ENCODE results near the gene NAXD. TPM values are rescaled to one million over a fixed set of nuclear protein-coding genes. Genes with fewer than 3 reads are reported as not detected.

NAXD gene
- total RNA-seq, 2 donors from 2014 or later, result 17.7 to 22.9 TPM

DNA sequence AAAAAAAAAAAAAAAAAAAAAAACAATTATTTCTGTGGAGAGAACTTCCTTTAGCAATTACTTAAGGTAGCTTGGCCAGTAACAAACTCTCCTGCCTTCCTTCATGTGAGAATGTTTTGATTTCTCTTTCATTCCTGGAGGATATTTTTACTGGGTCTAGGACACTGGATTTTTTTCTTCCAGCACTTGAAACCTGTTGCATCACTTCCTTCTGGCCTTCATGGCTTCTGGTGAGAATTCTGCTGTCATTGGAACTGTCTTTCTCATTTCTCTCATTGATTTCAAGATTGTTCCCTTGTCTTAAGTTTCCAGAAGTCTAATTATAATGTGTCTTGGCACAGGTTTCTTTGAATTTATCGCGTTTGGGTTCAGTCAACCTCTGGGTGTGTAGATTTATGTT, 34.5 kb upstream of the NAXD start:
- no peaks in the 10 kb centered on the region for H3K36me3 Mint-ChIP-seq (ENCODE audit: low read depth)
- H3K27ac Mint-ChIP-seq, result no peak overlapping the region
- peaks cover 5% of the 10 kb centered on the region for H3K4me1 Mint-ChIP-seq
- H3K4me3 Mint-ChIP-seq, result no peak overlapping the region
- H3K27me3 Mint-ChIP-seq, result peaks cover 66% of the 10 kb centered on the region
- no peak for DNase-seq
- H3K9me3 ChIP-seq (ENCODE audit: control insufficient read depth, low read length, poor library complexity, severe bottlenecking), result no peaks in the 10 kb centered on the region
- no peak for ATAC-seq

DNA sequence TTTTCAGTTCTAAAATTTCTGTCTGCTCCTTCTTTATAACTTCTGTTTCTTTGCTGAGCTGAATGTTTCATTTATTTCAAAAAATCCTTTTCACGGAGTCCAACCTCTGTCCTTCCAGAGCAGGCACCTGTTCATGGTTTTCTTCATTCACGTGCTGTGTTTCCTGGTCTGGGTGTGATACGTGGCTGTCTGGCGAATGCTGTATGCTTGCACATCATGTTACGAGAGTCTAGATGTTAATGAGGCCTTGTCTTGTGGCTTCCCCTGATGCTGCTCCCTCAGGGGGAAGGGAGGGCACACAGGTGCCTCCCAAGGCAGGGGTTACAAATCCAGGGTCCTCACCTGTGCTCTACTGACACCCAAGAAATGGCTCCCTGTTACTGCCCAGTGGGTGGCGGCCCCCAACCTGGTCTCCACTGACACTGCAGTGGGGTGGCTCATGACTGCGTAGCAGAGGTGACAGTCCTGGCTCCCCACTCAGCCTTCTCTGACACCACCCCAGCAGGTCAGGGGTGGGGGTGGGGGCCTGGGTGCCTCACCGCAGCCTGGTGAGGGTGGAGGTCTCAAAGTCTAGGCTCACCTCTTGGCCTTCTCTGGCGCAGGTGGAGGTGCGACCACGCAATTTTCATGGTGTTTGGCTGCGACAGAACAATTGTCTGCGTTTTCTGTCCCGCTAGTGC, 33.7 kb upstream of the NAXD start:
- Mint-ChIP-seq H3K36me3 (ENCODE audit: low read depth) (no peaks in the 10 kb centered on the region), H3K4me3 (no peak overlapping the region), H3K27me3 (peaks cover 67% of the 10 kb centered on the region), H3K4me1 (peaks cover 2% of the 10 kb centered on the region), H3K27ac (no peak overlapping the region)
- H3K9me3 ChIP-seq (ENCODE audit: control insufficient read depth, low read length, poor library complexity, severe bottlenecking), result no peaks in the 10 kb centered on the region
- DNase-seq (no peak), ATAC-seq (no peak)

DNA sequence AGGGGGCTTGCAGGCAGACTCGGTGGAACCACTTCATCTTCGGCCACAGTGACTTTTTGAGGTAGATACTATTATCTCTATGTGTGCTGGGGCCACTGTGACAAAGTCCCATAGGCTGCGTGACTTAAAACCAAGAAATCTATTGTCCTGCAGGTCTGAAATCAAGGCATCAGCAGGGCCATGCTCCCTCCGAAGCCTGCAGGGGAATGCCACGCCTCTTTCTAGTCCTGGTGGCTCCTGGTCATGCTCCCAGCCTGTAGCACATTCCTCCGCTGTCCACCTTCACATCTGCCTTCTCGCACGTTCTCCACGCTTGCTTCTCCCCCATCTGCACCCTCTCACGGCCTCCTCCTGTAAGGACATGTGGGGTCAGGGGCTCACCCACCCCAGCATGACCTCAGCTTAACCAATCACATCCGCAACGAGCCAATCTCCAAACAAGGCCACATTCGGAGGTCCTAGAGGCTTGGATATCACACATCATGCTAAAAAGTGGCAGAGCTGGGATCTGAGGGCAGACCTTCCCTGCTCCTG, 32.9 kb upstream of the NAXD start:
- Mint-ChIP-seq H3K36me3 (ENCODE audit: low read depth) (no peaks in the 10 kb centered on the region), H3K27me3 (peaks cover 62% of the 10 kb centered on the region), H3K4me3 (no peak overlapping the region), H3K4me1 (peaks cover 2% of the 10 kb centered on the region), H3K27ac (no peak overlapping the region)
- H3K9me3 ChIP-seq (ENCODE audit: control insufficient read depth, low read length, poor library complexity, severe bottlenecking), result no peaks in the 10 kb centered on the region
- ATAC-seq (no peak), DNase-seq (no peak)

DNA sequence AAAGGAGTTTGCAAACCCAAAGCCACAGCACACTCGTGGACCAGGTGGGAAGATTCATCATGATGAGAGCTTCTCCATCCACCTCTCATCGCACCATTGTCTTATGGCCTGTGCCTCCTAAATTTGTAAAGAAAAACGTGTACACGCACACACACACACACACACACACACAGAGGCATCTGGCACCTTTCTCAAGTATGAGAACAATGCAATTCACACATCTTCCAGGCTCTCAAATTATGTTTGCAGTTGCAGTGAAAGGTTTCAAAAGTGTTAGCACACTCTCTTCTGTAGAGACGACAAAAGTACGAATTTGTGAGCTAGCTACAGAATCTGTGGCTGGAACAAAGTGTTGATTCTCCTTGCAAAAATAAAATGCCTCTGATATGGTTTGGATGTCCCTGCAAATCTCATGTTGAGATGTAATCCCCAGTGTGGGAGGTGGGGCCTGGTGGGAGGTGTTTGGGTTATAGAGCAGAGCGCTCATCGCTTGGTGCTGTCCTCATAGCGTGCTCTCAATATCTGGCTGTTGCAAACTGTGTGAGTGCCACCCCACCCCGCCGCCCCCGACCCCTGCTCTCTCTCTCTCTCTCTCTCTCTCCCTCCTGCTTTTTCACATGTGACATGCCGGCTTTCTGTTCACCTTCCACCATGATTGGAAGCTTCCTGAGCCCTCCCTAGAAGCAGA, 32.0 kb upstream of the NAXD start:
- H3K27ac Mint-ChIP-seq, result no peak overlapping the region
- no peaks in the 10 kb centered on the region for H3K9me3 ChIP-seq (ENCODE audit: control insufficient read depth, low read length, poor library complexity, severe bottlenecking)
- no peak for DNase-seq
- H3K27me3 Mint-ChIP-seq, result peaks cover 58% of the 10 kb centered on the region
- no peak overlapping the region for H3K4me3 Mint-ChIP-seq
- peaks cover 2% of the 10 kb centered on the region for H3K4me1 Mint-ChIP-seq
- no peak for ATAC-seq
- H3K36me3 Mint-ChIP-seq (ENCODE audit: low read depth), result no peaks in the 10 kb centered on the region

DNA sequence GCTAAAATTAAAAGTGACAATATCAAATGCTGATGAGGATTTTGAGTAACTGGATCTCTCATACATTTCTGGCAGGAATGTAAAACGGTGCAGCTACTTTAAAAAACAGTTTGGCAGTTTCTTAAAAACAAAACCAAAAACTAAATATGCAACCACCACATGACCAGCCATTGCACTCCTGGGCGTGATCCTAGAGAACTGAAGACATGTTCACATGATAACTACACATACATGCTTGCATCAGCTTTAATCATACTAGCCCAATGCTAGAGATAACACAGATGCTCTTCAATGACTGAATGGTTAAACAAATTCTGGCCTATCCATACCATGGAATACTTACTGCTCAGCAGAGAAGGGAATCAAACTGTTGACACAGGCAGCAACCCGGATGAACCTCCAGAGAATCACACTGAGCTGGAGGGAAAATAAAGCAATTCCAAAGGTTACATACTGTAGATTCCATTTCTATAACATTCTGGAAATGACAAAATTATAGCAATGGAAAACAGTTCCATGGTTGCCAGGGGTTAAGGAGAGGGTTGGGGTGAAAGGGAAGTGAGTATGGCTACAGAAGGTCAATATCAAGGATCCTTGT, 25.5 kb upstream of the NAXD start:
- Mint-ChIP-seq H3K4me3 (no peak overlapping the region), H3K27ac (no peak overlapping the region), H3K27me3 (peaks cover 21% of the 10 kb centered on the region), H3K4me1 (peaks cover 2% of the 10 kb centered on the region), H3K36me3 (ENCODE audit: low read depth) (no peaks in the 10 kb centered on the region)
- no peak for DNase-seq
- H3K9me3 ChIP-seq (ENCODE audit: control insufficient read depth, low read length, poor library complexity, severe bottlenecking), result no peaks in the 10 kb centered on the region
- ATAC-seq, result no peak

DNA sequence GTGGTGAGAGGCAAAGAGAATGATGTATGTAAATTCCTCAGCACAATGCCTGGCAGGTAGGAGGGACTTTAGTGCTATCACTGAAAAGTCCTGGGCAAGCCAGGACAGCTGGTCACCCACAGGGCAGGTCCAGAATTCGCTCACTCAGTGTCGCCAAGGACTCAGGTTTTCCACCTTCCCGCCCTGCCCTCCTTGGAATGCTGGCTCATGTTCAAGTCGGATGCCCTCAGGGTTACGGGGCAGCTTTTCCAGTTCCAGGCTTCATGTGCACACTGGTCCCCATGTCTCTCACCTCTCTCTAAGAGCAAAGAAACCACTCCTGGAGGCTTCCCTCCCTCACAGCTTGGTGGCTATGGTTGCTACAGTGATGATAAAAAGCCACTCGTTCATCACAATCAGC, 24.8 kb upstream of the NAXD start:
- Mint-ChIP-seq H3K36me3 (ENCODE audit: low read depth) (no peaks in the 10 kb centered on the region), H3K27me3 (peaks cover 14% of the 10 kb centered on the region), H3K27ac (no peak overlapping the region), H3K4me3 (no peak overlapping the region), H3K4me1 (peaks cover 2% of the 10 kb centered on the region)
- ATAC-seq, result no peak
- no peaks in the 10 kb centered on the region for H3K9me3 ChIP-seq (ENCODE audit: control insufficient read depth, low read length, poor library complexity, severe bottlenecking)
- DNase-seq, result no peak

DNA sequence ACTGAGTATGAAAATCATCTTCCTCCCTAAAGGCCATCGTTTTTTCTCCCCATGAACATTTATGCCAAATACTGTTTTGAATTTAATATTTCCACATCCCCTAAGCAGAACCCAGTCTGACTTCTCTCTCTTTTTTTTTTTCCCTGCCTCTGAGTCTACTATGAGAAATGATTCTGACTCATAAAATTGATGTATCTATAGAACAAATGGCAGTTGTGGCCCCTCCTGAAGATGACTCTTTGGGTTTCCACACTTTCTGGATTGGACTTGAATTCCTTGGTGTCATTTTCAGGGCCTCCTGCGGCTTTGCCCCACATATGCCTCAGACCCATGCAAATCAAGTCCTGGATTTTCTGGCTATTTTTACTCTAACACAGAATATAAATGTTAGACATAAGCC, 22.7 kb upstream of the NAXD start:
- Mint-ChIP-seq H3K27ac (no peak overlapping the region), H3K36me3 (ENCODE audit: low read depth) (no peaks in the 10 kb centered on the region), H3K4me3 (no peak overlapping the region), H3K4me1 (peaks cover 2% of the 10 kb centered on the region), H3K27me3 (peaks cover 10% of the 10 kb centered on the region)
- no peak for DNase-seq
- no peaks in the 10 kb centered on the region for H3K9me3 ChIP-seq (ENCODE audit: control insufficient read depth, low read length, poor library complexity, severe bottlenecking)
- ATAC-seq, result no peak

DNA sequence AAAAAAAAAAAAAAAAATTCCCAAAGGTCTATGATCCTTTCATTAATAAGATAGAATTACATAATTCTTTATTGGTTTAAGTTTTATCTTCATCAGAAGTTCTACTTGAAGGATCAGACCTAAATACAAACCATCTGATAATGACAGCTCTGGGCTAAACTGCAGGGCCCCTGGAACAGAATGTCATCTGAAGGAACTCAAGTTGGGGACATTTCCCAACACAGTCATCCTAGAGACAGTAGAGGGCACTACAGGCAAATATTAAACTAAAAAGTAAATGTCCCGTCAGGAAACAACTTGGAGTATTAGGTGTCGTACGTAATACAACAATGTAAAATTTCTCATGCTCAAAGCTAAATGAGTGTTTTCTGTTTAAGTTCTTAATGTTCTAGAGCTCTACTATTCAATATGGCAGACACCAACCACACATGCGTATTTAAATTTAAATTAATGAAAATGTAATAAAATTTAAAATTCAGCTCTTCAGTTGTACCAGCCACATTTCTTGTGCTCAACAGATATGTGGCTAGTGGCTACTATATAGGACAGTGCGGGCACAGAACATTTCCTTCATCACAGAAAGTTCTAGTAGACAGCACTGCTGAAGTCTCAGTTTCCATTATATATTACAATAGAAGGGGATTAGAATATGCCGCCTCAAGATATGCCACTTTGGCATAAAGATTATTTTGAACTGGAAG, 21.8 kb upstream of the NAXD start:
- no peak for DNase-seq
- no peaks in the 10 kb centered on the region for H3K36me3 Mint-ChIP-seq (ENCODE audit: low read depth)
- no peak overlapping the region for H3K27ac Mint-ChIP-seq
- H3K9me3 ChIP-seq (ENCODE audit: control insufficient read depth, low read length, poor library complexity, severe bottlenecking), result no peaks in the 10 kb centered on the region
- no peak overlapping the region for H3K4me3 Mint-ChIP-seq
- peaks cover 10% of the 10 kb centered on the region for H3K27me3 Mint-ChIP-seq
- ATAC-seq, result peak; percentile 75
- peaks cover 2% of the 10 kb centered on the region for H3K4me1 Mint-ChIP-seq

DNA sequence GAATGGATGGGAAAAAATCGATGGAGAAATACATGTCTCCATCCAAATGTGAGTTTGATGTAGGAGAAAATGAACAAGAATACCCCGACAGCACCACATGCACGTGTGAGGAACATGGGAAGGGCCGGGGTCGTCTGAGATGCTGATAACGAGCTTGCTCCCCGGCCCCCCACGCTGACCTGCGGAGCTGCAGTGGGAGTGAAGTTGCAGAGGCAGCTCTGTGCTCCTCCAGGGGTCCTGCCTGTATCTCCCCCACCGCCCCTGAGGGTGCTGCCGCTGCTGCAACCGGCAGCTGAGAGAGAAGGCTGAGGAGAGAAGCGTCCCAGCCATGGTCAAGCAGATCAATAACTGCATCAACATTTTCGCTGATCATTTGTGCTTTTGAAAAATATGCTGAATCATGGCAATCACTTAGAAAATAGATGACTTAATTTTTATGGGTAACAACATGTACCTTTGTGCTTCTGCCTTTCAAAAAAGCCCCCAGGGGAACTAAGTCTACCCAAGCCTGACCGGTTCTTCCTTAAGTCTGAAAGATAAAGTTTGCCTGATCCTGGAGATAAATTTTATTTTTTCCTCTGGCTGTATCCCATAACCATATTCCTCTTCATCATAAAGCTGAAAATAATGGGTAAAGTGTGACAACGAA, 18.2 kb upstream of the NAXD start:
- no peak for ATAC-seq
- DNase-seq, result no peak
- Mint-ChIP-seq H3K36me3 (ENCODE audit: low read depth) (no peaks in the 10 kb centered on the region), H3K27me3 (peaks cover 16% of the 10 kb centered on the region), H3K4me3 (no peak overlapping the region), H3K4me1 (peaks cover 2% of the 10 kb centered on the region), H3K27ac (no peak overlapping the region)
- no peaks in the 10 kb centered on the region for H3K9me3 ChIP-seq (ENCODE audit: control insufficient read depth, low read length, poor library complexity, severe bottlenecking)

DNA sequence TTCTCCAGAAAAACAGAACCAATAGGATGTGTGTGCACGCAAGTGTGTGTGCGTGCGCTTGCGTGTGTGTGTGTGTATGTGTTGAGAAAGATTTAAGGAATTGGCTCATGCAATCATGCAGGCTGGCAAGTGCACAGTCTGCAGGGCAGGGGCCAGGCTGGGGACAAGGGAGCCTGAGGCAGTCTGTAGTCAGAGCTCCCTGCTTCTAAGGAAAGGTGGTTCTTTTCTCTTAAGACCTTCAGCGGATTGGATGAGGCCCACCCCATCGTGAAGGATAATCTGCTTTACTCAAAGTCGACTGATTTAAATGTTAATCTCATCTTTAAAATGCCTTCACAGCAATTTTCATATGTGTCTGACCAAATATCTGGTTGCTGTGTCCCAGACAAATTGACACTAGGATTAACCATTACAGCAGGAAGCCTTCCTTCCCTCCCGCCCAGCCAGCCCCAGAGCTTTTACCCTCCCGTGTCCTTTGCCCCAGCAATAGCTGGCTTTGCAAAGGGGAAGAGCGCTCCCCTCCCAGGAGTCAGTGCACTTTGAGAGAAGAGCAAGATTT, 15.0 kb upstream of the NAXD start:
- no peak for ATAC-seq
- H3K27me3 Mint-ChIP-seq, result peaks cover 27% of the 10 kb centered on the region
- H3K4me3 Mint-ChIP-seq, result no peak overlapping the region

DNA sequence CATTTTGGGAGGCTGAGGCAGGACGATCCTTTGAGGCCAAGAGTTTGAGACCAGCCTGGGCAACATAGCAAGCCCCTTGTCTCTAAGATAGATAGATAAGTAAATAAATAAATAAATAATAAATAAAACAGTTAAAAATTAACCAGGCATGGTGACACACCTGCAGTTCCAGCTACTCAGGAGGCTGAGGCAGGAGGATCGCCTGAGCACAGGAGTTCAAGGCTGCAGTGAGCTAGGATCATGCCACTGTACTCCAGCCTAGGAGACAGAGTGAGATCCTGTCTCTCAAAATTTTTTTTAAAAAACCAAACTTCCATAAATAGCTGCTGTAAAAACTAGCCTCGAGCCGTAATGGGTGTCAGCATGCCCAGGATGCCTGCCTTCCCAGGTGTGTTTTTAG, 14.4 kb upstream of the NAXD start:
- Mint-ChIP-seq H3K27me3 (peaks cover 27% of the 10 kb centered on the region), H3K27ac (no peak overlapping the region), H3K4me3 (no peak overlapping the region), H3K36me3 (ENCODE audit: low read depth) (no peaks in the 10 kb centered on the region), H3K4me1 (no peaks in the 10 kb centered on the region)
- no peak for DNase-seq
- ATAC-seq, result no peak
- no peaks in the 10 kb centered on the region for H3K9me3 ChIP-seq (ENCODE audit: control insufficient read depth, low read length, poor library complexity, severe bottlenecking)

More for the DNA sequence above, 15.0 kb upstream of the NAXD start:
- H3K9me3 ChIP-seq (ENCODE audit: control insufficient read depth, low read length, poor library complexity, severe bottlenecking), result no peaks in the 10 kb centered on the region
- no peak overlapping the region for H3K27ac Mint-ChIP-seq
- H3K4me1 Mint-ChIP-seq, result no peaks in the 10 kb centered on the region
- no peaks in the 10 kb centered on the region for H3K36me3 Mint-ChIP-seq (ENCODE audit: low read depth)
- no peak for DNase-seq

DNA sequence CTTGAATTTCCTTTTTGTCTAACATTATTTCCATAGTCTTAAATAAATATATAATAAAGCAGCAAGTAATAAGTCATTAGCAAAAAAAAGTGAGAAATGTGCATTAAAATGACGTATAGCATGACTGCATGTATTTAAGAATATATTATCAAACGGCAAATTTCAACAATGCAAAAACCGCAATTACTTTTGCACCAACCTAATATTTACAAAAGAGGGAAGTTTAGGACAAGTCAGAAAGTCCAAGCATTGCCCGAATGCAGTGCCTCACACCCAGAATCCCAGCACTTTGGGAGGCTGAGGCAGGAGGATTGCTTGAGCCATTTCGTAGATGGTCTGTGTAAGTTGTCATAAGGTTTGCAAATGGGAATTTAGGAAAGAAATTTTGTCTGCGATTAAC, 10.2 kb upstream of the NAXD start:
- H3K4me3 Mint-ChIP-seq, result no peak overlapping the region
- no peak for ATAC-seq
- H3K27ac Mint-ChIP-seq, result no peak overlapping the region
- peaks cover 22% of the 10 kb centered on the region for H3K27me3 Mint-ChIP-seq
- no peaks in the 10 kb centered on the region for H3K36me3 Mint-ChIP-seq (ENCODE audit: low read depth)
- H3K4me1 Mint-ChIP-seq, result peaks cover 3% of the 10 kb centered on the region
- H3K9me3 ChIP-seq (ENCODE audit: control insufficient read depth, low read length, poor library complexity, severe bottlenecking), result no peaks in the 10 kb centered on the region
- DNase-seq, result no peak

All from T-helper 17 cell (primary cell).